ENCODE data around the gene MMP28. TPM values are rescaled to one million over a fixed set of nuclear protein-coding genes. Genes with fewer than 3 reads are reported as not detected.

Gene MMP28
- total RNA-seq, 1 experiment from 2014 or later, result 2.4 TPM

DNA sequence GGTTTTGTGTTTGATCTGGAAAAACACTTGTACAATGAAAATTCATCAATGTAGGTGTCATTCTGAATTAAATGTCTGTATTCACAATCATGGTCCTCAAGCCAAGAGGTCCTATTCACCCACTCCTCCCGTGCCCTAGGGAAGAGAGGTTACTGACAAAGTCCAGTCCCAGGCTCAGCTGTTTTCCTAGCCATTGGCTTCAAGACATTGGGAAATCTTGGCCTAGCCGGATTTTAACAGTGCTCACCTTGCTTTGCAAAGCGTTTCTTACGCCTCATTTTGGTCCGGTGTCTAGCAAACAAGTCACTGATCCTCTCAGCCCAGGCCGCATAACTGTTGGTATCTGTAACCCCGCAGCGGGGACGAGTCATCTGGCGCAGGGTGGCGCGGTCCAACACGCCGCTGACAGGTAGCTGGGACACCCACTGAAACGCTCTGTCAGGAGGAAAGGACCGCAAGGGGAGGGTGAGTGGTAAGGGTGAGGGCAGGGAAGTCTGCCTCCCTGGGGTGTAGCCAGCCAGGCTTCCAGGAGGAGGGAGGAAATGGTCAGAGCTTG lies 16.7 kb downstream of the MMP28 start:
- no peak for DNase-seq
- no peaks in the 10 kb centered on the region for H3F3A ChIP-seq (ENCODE audit: low read length, unreplicated experiment)
- no peak overlapping the region for H3K27ac ChIP-seq (ENCODE audit: low read length)
- H3K9ac ChIP-seq (ENCODE audit: low read length), result no peak overlapping the region
- no peaks in the 10 kb centered on the region for H3K79me2 ChIP-seq (ENCODE audit: low read length)
- H3K36me3 ChIP-seq (ENCODE audit: low read depth, low read length), result no peaks in the 10 kb centered on the region
- no peaks in the 10 kb centered on the region for H3K9me2 ChIP-seq (replicated peaks; ENCODE audit: low read length)
- H3K4me3 ChIP-seq (ENCODE audit: low read length), result no peak overlapping the region
- no peaks in the 10 kb centered on the region for H3K9me3 ChIP-seq (ENCODE audit: low read length)
- intact Hi-C loops (cut with micrococcal nuclease), result no loop called here
- no TSS peak for BruUV-seq (replicated peaks)
- ChIA-PET POLR2A (ENCODE audit: unreplicated experiment) (no interaction called here), CTCF (no interaction called here)
- no peak for TF ChIP-seq EZH2 (IDR thresholded peaks at IDR 0.05; ENCODE audit: low read length, unreplicated experiment)
- TF ChIP-seq, protein P1, sequence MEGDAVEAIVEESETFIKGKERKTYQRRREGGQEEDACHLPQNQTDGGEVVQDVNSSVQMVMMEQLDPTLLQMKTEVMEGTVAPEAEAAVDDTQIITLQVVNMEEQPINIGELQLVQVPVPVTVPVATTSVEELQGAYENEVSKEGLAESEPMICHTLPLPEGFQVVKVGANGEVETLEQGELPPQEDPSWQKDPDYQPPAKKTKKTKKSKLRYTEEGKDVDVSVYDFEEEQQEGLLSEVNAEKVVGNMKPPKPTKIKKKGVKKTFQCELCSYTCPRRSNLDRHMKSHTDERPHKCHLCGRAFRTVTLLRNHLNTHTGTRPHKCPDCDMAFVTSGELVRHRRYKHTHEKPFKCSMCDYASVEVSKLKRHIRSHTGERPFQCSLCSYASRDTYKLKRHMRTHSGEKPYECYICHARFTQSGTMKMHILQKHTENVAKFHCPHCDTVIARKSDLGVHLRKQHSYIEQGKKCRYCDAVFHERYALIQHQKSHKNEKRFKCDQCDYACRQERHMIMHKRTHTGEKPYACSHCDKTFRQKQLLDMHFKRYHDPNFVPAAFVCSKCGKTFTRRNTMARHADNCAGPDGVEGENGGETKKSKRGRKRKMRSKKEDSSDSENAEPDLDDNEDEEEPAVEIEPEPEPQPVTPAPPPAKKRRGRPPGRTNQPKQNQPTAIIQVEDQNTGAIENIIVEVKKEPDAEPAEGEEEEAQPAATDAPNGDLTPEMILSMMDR (conservative IDR thresholded peaks at IDR 0.05; ENCODE audit: low read depth, low read length), result no peak
- TF ChIP-seq EZH2phosphoT487 (IDR thresholded peaks at IDR 0.05; ENCODE audit: borderline replicate concordance, low read length), result no peak
- no peak for ATAC-seq
- peaks cover 17% of the 10 kb centered on the region for H3K4me1 ChIP-seq (ENCODE audit: insufficient read depth, low read length)
- H2AFZ ChIP-seq (ENCODE audit: low read length), result no peak overlapping the region
- H3K27me3 ChIP-seq (ENCODE audit: low read length), result no peaks in the 10 kb centered on the region
- H4K20me1 ChIP-seq (ENCODE audit: low read length), result no peaks in the 10 kb centered on the region
- H3K4me2 ChIP-seq (ENCODE audit: low read length), result no peak overlapping the region

DNA sequence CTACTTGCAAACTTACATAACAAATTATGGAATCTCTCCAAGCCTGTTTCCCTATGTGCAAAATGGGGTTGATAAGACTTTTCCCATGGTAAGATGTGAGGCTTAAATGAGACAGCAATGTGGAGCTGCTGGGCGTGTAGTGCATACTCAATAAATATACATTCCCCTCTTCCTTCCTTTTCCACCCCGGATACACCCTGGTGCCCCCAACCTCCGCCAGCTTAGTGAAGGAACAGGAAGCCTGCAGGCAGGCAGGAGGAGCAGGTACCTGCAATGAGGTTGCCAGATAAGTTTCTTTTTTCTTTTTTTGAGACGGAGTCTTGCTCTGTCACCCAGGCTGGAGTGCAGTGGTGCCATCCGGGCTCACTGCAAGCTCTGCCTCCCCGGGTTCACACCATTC lies 19.9 kb downstream of the MMP28 start:
- DNase-seq, result no peak
- H3F3A ChIP-seq (ENCODE audit: low read length, unreplicated experiment), result no peaks in the 10 kb centered on the region
- no peaks in the 10 kb centered on the region for H3K79me2 ChIP-seq (ENCODE audit: low read length)
- H3K27ac ChIP-seq (ENCODE audit: low read length), result no peak overlapping the region
- ChIA-PET CTCF (no interaction called here), POLR2A (ENCODE audit: unreplicated experiment) (no interaction called here)
- H3K36me3 ChIP-seq (ENCODE audit: low read depth, low read length), result no peaks in the 10 kb centered on the region
- no peak overlapping the region for H3K4me2 ChIP-seq (ENCODE audit: low read length)
- H3K9me2 ChIP-seq (replicated peaks; ENCODE audit: low read length), result no peaks in the 10 kb centered on the region
- H2AFZ ChIP-seq (ENCODE audit: low read length), result no peak overlapping the region
- TF ChIP-seq, protein P1 (conservative IDR thresholded peaks at IDR 0.05; ENCODE audit: low read depth, low read length), result no peak
- no peak for TF ChIP-seq EZH2phosphoT487 (IDR thresholded peaks at IDR 0.05; ENCODE audit: borderline replicate concordance, low read length)
- TF ChIP-seq EZH2 (IDR thresholded peaks at IDR 0.05; ENCODE audit: low read length, unreplicated experiment), result no peak
- no peak for ATAC-seq
- BruUV-seq (replicated peaks), result no TSS peak
- intact Hi-C loops (cut with micrococcal nuclease), result no loop called here
- H3K4me1 ChIP-seq (ENCODE audit: insufficient read depth, low read length), result peaks cover 10% of the 10 kb centered on the region; the same call in 1 of the 2 replicates
- no peaks in the 10 kb centered on the region for H4K20me1 ChIP-seq (ENCODE audit: low read length)
- H3K9ac ChIP-seq (ENCODE audit: low read length), result no peak overlapping the region
- H3K27me3 ChIP-seq (ENCODE audit: low read length), result no peaks in the 10 kb centered on the region
- H3K4me3 ChIP-seq (ENCODE audit: low read length), result no peak overlapping the region
- H3K9me3 ChIP-seq (ENCODE audit: low read length), result no peaks in the 10 kb centered on the region

DNA sequence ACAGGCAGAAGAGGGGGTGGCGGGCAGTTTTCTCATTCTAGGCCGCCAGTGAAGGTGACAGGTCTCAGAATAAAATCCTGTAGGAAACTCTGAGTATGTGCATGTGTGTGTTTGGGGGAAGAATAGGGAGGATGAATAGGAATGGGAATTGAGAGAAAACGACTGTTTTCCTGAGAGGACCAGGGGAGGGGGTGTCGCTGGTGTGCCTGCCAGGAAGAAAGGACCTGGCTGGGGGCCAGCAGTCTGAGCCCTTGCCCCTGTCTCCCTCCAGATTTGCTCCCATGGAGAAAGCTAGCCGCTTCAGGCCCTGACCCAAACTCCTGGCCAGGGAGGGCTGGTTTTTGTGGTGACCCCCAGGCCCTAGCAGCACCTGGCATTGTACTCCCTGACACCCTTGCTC lies 20.4 kb downstream of the MMP28 start:
- Histone ChIP-seq H3F3A (ENCODE audit: low read length, unreplicated experiment) (no peaks in the 10 kb centered on the region), H3K79me2 (ENCODE audit: low read length) (no peaks in the 10 kb centered on the region), H3K4me1 (ENCODE audit: insufficient read depth, low read length) (peaks cover 10% of the 10 kb centered on the region; the same call in 1 of the 2 replicates), H3K36me3 (ENCODE audit: low read depth, low read length) (no peaks in the 10 kb centered on the region), H3K27me3 (ENCODE audit: low read length) (no peaks in the 10 kb centered on the region), H4K20me1 (ENCODE audit: low read length) (no peaks in the 10 kb centered on the region), H3K9me3 (ENCODE audit: low read length) (no peaks in the 10 kb centered on the region), H2AFZ (ENCODE audit: low read length) (no peak overlapping the region), H3K4me3 (ENCODE audit: low read length) (no peak overlapping the region), H3K9me2 (replicated peaks; ENCODE audit: low read length) (no peaks in the 10 kb centered on the region), H3K4me2 (ENCODE audit: low read length) (no peak overlapping the region), H3K27ac (ENCODE audit: low read length) (no peak overlapping the region), H3K9ac (ENCODE audit: low read length) (no peak overlapping the region)
- ATAC-seq (no peak), DNase-seq (no peak)
- BruUV-seq (replicated peaks), result no TSS peak
- ChIA-PET POLR2A (ENCODE audit: unreplicated experiment) (no interaction called here), CTCF (no interaction called here)
- TF ChIP-seq, protein P1 (conservative IDR thresholded peaks at IDR 0.05; ENCODE audit: low read depth, low read length), result no peak
- no peak for TF ChIP-seq EZH2 (IDR thresholded peaks at IDR 0.05; ENCODE audit: low read length, unreplicated experiment)
- no peak for TF ChIP-seq EZH2phosphoT487 (IDR thresholded peaks at IDR 0.05; ENCODE audit: borderline replicate concordance, low read length)
- intact Hi-C loops (cut with micrococcal nuclease), result no loop called here

Data from PC-3 (cell line).